ENCODE results near the gene EPN1.

Gene EPN1

DNA sequence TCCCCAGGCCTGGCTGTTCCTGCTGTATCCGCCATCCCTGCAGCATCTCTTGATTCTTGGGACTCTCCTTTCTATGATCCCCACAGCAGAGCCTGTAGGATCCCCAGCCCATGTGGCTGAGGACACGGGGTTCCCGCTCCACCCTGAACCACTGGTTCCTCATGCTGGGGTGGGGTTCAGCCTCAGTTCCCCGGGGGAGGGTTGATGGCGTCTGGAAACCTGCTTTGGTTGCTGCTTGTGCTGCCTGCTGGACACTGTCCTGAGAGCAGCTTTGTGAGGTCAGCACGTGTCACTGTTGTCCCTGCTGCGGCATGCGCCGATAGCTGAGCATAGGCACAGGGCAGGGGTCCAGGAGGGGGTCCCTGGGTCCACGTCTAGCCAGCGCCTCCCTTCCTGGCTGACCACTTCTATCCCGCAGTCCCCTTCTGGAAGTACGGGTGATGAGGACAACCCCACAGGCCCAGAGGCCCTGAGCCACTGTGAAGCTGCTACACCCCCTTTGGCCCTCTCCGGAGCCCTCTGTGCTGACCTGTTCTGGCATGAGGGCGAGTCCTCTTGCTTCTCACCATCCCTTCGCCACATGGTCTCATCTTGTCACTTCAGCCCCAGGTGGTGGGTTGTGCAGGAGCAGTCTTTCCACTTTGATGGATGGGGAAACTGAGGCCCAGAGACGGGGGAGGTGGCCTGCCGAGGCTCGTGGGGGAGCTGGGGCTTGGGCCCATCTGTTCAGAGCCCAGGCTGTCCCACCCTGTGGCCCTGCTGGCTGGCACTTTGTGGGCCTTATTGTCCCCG, 5.5 kb downstream of the EPN1 start:
- no peak for DNase-seq

DNA sequence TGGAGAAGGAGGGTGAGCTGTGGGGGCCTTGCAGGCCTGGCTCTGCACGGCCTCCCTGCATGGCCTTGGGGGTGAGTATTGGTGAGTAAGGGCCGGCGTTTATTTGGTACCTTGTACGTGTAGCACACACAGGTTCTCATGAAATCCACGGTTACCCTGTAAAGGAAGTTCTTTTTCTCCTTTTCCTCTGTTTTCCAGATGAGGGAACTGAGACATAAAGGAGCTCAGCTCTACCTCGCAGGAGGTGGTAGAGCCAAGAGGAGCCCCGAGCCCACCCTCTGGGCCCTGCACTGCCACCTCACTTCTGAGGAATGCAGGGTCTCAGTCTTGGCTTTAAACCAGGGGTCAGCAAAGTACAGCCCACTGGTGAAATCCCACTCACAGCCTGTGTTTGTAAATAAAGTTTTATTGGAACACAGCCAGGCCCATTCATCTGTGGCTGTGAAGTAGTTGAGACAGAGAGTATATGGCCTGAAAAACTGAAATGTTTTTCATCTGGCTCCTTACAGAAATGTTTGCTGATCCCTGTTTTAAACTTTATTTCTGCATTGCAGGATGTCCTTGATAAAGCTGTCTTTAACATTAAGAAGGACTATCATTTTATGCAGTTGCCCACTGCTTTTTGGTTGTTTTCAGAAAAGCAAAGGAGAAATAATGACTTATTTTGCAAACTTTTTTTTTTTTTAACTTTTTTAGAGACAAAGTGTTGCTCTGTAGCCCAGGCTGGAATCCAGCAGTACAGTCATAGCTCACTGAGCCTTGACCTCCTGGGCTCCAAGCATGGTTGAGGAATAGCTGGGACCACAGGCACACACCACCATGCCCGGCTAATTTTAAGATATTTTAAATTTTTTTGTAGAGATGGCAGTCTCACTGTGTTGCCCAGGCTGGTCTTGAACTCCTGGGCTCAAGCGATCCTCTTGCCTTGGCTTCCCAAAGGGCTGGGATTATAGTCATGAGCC, 6.4 kb downstream of the EPN1 start:
- DNase-seq, result no peak

DNA sequence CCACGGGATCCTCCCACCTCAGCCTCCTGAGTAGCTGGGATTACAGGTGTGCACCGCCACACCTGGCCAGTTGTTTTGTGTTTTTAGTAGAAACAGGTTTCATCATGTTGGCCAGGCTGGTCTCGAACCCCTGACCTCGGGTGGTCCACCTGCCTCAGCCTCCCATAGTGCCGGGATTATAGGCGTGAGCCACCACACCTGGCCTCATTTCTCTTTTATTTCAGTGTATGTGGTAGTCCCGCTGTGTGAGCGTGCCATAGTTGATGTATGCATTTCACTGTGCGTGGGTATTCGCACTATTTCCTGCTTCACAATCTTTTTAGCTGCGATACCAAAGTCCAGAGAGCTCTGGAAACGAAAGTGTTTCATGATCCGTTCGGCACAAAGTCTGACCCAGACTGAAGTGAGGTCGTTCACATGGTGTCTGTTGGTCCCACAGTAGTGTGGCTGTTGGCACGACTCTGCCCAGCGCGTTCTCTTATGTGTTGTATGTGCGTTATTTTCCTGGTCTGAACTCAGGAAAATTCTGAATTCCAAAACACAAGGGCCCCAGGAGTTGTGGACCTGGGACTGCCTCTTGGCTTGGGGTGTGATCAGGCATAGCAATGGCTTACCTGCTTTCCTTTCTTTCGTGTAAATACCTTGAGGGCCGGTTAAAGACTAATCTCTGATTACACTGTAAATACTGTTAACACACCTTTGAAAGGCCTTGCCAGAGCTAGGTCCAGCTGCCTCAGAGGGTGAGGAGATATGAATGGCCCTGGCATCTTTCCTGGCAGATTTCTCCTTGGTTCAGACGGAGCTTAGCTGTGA, 8.6 kb downstream of the EPN1 start:
- no peak for DNase-seq

DNA sequence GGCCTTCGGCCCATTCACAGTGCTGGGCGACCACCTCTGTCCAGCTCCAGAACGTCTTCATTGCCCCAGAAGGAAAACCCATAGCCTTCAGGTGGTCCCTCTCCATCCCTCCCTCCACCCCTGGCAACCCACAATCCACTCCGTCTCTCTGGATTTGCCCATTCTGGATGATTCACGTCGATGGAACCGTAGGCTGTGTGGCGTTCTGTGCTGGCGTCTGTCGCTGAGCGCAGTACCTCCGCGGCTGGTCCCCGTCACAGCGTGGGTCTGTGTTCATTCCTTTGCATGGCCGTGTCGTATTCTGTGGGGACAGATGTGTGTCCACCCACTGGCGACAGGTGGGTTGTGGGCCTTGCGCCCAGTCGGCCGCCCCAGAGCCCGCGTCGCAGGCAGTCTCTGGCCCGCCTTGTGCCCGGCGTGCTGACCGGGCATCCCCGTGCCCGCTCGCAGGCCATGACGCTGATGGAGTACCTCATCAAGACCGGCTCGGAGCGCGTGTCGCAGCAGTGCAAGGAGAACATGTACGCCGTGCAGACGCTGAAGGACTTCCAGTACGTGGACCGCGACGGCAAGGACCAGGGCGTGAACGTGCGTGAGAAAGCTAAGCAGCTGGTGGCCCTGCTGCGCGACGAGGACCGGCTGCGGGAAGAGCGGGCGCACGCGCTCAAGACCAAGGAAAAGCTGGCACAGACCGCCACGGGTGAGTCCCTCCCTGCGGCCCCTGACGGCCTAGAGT, 10.1 kb downstream of the EPN1 start:
- no peak for DNase-seq

DNA sequence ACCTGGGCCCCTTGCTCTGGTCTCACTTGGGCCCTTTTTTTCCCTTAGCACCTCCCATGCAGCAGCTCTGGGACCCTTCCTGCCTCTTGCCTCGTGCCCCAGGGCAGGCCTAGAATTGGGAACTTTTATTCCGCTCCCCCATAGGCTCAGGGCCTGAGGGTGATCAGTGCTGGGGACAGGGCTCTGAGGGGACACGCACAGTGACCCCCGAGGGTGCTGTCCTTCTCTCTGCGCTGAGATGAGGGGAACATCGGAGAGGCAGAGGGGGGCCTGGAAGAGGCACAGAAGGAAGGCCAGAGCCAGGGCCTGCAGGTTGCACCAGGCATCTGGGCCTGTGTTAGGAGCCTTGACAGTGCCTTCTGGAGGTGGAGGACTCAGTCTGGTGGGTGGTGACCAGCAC, 10.8 kb downstream of the EPN1 start:
- DNase-seq, result no peak

DNA sequence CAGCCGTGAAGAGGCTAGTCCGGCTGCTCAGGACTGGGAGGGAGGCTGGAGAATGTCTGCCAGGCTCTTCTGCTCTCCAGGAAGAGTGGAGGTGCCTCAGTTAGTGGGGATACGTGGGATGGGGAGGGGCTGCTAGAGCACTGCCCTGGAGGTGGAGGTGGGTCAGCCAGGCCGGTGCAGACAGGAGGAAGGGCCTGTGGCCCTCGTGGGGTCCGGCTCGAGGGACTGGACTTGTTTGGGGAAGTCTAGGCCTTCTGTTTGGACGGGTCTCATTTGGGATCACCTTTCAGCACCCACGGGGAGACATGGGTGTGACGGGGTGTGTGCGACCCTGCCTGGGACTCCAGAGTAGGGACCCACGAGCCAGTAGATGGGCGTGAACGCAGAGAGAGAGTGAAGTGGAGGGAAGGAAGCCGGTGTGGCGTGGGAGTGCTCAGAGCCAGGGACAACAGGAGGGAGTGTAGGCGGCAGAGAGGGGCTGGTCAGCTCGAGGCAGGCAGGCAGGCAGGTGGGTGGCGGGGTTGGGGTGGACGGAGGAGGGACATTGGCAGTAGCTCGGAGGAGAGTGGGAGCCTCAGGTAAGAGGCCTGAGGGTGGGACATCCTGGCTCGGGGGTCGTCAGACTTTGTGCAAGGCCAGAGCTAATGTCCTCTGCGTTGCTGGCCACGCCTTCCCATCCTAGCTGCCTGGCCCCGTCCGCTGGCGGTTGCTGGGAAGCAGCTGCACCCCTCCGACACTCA, 11.5 kb downstream of the EPN1 start:
- DNase-seq, result no peak

DNA sequence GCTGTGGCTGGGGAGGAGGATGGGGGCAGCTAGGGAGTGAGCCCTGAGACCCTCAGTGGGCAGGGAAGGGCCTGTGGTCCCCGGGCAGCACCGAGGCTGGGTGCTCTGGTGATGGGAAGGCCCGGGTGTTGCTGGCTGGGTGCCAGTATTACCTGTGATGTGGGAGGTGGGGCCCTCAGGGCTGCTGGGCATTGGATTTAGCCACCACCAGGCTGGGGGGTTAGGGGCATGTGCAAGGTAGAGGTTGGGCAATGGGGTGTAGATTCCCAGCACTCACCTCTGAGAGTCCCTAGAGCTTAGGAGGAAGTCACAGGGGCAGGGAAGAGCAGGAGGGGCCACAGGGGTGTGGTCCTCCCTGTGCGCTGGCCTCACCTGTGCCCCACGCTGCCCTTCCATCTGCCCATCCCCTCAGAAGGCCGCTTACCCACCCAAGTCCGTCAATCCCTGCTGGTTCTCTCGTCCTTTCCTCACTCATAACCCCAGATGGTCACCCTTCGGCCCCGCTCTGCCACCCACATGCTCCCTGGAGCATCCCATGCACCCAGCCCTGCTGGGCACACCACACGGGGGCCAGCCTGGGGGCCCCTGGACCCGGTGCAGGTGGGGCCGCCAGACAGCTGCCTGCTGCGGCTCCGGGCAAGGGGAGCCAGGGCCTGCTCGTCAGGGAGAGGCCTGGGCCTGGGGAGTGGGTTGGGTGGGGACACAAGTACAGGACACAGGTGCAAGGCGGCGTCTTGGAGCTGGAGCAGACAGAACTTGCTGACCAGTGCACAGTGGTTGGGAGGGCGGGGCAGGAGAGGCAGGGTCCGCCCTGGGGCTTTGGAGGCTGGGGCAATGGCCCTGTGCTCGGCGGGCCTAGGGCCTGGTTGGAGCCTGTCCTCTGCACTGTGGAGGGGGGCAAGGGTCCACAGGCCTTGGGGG, 12.5 kb downstream of the EPN1 start:
- DNase-seq, result no peak

DNA sequence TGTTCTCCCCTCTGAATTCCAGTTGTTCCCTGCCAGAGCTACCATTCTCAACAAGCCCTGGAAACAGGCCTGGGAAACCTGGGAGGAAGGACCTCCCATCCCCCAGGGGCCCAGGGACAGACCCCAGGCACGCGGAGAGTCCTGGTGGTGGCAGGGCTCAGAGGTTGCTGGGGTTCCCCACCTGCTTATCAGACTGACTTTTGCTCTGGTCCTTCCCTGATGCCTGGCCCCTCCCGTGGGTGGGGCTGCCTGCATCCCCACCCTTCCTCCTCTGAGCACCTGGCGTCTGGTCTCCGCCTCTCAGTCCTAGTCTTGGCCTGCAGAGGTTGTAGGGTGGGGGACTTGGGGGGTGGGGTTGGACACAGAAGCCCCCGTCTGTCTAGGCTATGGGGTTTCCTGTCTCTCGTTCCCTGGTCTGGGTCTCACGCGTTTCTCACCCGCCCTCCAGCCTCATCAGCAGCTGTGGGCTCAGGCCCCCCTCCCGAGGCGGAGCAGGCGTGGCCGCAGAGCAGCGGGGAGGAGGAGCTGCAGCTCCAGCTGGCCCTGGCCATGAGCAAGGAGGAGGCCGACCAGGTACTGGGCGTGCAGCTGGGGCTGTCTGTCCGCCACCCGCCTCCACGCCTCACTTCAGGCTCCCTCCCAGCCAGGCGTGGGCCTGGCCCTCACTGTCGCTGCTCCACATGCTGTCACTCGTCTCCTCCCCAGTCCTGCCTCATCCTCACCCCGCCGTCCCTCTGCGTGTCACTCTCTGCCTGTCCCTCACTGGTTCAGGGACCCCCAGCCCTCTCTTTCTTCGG, 13.6 kb downstream of the EPN1 start:
- DNase-seq, result no peak

DNA sequence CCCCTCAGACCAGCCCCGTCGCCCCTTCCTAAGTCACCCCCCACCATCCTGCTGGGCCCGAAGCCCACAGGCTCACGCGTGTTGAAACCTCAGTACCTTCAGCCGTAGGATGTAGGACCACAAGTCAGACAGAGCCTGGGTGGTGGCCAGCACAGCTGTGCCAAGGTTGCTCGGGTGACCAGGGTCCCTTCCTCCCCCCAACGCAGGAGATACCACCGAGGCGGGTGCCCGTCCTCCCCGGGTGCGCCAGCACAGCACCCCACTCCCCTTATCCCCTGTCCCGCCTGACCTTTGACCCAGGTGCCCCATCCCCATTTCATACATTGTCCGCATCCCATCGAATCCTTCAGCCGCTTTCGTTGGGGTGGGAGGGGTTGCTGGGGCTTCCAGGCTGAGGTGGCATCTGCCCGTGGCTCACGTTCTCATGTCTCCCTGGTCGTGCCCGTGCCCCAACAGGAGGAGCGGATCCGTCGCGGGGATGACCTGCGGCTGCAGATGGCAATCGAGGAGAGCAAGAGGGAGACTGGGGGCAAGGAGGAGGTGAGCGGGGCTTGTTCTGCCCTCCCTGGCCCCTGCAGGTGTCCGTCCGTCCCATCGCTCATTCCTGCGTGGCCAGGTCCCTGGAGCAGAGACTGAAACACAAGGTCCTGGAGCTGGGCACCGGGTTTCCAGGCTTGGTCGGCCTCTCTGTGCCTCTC, 14.5 kb downstream of the EPN1 start:
- no peak for DNase-seq

DNA sequence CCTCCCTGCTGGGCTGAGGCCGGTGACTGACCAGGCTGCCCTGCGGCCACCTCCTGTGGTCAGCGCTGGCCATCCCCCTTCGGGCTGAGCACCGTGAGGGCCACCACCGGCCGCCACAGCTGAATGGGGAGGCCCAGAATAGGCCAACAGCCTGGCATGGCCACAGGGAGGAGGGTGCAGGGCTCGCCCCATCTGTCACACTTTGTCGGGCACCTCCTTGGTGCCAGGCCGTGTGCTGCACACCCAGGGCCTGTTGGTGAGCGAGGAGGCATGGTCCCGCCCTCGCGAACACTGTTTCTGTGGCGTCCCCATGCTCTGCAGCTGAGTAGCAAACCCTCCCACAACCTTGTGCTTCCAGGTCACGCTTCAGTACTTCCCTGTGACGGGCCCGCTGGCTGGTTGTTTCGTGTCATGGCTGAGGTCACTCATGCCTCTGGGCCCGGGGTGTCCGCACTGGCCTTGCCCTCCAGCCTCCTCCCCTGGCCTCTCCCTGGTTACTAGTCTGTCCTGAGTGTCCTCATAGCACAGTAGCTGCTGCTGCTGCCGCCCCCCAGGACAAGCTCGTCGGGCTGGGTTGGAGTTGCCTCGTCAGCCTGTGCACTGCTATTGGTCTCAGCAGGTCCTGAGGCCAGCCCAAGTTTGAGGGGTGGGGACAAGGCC, 15.2 kb downstream of the EPN1 start:
- DNase-seq, result no peak

DNA sequence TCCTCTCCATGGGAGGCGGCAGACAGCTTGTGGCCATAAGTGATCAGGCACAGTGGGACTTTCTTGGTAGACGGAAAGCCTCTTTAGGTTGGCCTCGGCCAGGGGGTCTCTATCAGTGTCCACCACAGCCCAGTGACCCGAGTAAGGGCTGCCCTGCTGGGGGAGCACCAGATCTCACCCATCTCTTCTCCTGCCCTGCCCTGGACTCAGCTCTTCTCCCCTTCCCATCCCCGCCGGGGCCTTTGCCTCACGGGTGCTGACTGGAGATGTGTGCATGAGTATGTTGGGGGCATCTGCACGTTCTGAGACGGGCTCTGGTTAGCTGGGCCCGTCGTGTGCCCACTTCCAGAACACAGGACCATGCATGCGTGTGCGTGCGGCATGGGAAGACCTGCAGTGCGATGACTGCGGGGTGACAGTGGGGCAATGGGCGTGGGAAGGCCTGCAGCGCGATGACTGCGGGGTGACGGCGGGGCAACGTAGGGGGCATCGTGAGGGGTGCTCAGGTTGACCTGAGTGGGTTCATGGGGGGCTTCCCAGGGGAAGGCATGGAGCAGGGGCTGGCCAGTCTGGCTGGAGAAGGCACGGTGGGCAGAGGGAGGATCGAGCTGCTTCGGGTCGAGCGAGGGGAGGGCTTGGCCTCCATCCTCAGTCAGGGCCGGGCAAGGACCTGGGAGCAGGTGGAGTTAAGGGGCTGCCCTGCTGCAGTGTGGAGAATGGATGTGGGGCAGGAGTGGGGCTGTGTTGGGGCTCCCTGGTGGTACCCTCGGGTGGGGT, 15.9 kb downstream of the EPN1 start:
- no peak for DNase-seq

DNA sequence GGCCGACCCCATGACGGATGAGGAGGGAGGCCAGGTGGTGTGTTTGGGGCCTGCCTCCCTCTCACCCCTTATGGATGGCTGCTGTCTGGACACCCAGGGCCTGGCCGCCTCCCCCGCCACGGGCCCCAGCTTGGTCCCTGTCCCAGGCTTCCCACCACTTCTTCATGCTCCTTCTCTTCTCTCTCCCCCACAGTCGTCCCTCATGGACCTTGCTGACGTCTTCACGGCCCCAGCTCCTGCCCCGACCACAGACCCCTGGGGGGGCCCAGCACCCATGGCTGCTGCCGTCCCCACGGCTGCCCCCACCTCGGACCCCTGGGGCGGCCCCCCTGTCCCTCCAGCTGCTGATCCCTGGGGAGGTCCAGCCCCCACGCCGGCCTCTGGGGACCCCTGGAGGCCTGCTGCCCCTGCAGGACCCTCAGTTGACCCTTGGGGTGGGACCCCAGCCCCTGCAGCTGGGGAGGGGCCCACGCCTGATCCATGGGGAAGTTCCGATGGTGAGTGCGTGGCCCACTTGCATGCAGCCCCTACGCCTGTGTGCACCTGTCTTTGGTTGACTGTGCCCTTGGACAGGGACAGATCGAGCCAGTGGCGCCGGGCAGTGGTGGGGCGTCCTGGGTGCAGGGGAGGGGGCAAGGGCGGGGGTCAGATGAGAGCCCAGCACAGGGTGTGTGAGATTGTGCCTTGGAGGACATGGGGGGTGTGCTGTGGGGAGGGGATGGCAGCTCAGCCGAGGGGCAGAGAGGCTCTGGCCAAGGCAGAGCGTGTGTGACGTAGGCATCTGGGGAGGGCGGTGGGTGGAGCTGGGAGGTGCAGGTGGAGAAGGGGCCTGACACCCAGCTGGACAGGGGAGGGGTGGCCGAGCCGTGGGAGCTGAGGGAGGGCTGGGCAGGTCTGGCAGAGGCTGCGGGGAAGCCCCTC, 16.8 kb downstream of the EPN1 start:
- no peak for DNase-seq

DNA sequence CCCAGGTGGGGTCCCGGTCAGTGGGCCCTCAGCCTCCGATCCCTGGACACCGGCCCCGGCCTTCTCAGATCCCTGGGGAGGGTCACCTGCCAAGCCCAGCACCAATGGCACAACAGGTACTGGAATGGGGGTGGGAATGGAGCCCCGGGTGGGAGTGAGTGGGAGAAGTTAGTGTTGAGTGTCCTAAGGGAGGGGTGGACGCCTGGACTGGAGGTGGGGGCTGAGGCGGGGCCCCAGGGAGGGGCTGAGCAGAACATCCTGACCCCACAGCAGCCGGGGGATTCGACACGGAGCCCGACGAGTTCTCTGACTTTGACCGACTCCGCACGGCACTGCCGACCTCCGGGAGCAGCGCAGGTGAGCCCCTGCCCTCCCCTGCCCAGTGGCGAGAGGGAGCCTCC, 17.7 kb downstream of the EPN1 start:
- DNase-seq, result no peak

DNA sequence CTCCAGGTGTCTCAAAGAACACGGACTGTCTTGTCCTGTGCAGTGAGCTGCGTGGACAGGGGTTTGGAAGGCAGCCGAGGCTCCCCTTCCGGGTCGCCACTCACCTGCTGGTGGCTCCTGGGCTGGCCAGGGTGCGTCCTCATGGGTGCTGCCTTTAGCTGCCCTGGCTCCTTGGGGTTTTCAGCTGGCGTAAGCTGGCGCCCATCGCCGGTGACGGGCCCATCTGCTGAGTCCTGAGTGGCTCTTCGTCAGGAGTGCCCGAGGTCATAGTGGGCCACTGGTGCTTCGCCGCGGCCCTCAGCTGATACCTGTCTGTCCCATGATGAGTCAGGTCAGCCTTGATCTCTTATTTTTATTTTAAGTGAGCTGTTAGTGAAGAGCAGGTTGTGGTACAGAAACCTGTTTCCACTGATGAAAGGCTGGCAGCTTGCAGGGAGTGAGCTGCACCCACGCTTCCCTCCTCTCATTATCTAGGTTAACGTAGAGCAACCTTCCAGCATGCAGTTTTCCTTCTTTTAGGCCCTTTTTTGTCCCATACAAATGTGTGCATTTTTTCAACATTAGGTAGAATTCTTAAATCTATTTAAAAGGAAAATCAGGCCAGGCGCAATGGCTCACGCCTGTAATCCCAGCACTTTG, 18.4 kb downstream of the EPN1 start:
- no peak for DNase-seq

DNA sequence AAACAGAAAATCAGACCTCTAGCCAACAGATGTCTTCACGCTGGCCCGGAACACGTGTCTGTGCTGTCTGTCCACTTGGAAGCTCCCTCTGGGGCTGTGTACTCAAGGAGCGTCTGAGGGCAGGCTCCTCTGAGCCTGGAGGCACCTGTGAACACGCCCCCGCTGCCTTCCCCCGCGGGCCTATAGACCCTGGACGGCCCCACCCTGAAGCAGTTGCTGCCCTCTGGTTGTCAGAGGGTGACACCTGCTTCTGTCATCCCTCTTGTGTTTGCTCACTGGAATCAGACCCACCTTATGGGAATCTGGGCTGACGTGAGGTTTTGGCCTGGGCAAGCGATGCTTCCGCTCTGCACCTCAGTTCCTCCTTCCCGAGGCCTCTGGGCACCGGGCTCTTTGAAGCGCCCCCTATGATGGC, 19.2 kb downstream of the EPN1 start:
- no peak for DNase-seq

Measured in NCI-H2171 (cell line).